GM19240 (cell line): ENCODE data around the gene FBXL15.
A peak's percentile ranks its signal among the peaks of the same experiment; 100 is the strongest.
"Not testable (repeated sequence)": the region's sequence is repeated elsewhere in the genome, so short reads cannot be mapped to it uniquely, and the experiment has no call there.

Experiments used
- DNase-seq: peaks from one replicate; pipeline ENCODE4 v3.0.0; 2011; ENCODE audit warnings: low spot score; ENCODE audit not compliant: insufficient read length

FBXL15 gene

GRCh38 chr10:102454662-102455487 is 34.2 kb downstream of the FBXL15 start:
- not testable (repeated sequence) for DNase-seq

- no peak for DNase-seq
These were observed 35.3 kb downstream of the FBXL15 start for GRCh38 chr10:102455893-102456471.

- no peak for DNase-seq
These were observed 37.0 kb downstream of the FBXL15 start for GRCh38 chr10:102457591-102458150.

GRCh38 chr10:102458656-102459055 is 38.0 kb downstream of the FBXL15 start:
- DNase-seq, result no peak

DNA sequence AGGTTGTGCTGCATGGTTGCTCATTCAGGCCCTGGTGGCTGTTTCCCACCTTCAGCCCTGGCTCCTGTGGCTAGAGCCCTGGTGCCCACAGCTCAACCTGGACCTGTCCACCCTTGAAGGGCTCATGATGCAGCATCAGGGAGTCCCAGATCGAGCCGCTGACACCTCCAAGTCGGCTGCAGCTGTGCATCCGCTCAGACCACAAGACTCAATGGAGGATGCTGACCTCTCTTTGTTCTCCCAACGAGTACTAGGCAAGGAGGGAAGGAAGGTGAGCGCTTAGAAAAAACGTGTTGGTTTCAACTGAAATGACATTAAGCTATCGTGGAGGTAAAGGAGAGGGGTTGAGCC is 40.2 kb downstream of the FBXL15 start:
- no peak for DNase-seq

DNA sequence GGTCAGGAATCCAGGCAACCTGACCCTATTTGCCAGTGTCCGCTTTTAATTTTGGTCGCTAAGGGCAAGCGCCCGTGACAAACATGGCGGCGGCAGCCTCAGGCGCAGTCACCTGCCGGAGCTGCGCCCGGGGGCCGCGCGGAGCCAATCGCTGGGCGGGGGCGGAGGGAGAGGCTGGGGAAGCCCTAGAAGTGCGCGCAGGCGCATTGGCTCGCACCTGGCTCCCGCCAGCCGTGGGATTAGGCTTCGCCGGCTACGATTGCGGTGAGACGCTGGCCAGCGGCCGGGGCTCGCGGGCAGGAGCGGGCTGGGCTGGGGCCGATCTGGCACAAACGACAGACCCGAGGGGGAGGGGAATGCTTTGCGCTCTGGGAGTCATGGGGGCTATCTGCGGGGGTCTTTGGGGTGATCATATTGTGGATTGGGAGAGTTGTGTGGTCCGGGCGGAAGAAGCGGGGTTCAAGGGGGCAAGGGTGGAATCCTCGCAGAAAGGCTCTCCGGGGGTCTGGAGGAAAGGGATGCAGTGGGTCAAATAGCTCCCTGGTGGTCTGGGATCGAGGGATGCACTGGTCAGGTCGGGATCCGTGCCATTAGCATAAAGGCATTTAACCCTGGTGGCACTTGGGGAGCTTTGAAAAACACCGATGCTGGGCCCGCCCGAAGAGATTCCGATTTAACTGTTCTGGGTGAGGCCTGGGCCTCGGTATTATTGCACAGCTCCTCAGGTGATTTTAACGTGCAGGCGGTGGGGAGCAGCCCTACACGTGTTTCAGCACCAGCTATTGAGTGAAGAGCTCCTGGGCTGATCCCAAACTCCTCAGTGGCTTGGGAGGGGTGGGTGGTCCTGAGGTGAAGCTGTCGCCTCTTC is 40.8 kb downstream of the FBXL15 start:
- peak; percentile 97 for DNase-seq

GRCh38 chr10:102462512-102463054 is 41.9 kb downstream of the FBXL15 start:
- DNase-seq, result no peak

DNA sequence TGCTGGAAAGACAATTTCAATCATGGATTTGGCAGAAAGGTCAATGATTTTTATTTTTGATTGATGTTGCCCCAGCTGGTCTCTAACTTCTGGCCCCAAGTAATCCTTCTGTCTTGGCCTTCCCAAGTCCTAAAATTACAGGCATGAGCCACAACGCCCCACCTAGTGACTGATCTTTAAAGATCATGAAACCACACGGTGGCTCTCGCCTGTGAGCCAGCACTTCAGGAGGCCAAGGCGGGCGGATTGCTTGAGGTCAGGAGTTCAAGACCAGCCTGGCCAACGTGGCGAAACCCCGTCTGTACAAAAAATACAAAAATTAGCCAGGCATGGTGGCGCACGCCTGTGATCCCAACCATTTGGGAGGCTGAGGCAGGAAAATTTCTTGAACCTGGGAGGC is 43.3 kb downstream of the FBXL15 start:
- no peak for DNase-seq

- DNase-seq, result no peak
These were observed 44.8 kb downstream of the FBXL15 start for GRCh38 chr10:102465466-102465865.

GRCh38 chr10:102467318-102467717 is 46.7 kb downstream of the FBXL15 start:
- no peak for DNase-seq

GRCh38 chr10:102467971-102468438 is 47.4 kb downstream of the FBXL15 start:
- DNase-seq, result no peak

- no peak for DNase-seq
These were observed 48.0 kb downstream of the FBXL15 start for GRCh38 chr10:102468683-102469082.

DNA sequence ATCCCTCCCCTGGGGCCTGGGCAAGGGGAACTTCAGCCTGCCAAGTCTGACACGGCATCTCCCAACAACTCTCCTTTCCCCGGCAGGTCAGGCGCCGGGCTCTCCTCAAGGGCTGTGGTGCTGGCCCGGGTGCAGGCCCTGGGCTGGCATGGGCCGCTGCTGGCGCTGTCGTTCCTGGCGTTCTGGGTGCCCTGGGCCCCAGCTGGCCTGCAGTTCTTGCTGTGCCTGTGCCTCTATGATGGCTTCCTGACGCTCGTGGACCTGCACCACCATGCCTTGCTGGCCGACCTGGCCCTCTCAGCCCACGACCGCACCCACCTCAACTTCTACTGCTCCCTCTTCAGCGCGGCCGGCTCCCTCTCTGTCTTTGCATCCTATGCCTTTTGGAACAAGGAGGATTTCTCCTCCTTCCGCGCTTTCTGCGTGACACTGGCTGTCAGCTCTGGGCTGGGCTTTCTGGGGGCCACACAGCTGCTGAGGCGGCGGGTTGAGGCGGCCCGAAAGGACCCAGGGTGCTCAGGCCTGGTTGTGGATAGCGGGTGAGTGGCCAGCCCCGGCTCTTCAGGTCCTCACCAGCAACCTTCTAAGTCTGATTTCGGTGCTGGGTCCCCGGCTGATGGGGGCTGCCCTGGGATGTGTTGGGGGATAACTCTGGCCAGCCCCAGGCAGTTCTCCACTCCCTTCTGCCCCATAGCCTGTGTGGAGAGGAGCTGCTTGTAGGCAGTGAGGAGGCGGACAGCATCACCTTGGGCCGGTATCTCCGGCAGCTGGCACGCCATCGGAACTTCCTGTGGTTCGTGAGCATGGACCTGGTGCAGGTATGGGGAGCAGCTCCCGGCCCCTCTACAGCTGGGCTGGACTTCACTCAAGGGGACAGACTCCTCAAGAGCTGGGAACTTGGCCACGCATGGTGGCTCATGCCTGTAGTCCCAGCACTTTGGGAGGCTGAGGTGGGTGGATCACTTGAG is 50.2 kb downstream of the FBXL15 start:
- no peak for DNase-seq
